AG20443 (cell line): ENCODE data around the gene MRPL32.

Source experiments
- DNase-seq: peaks from one replicate; pipeline ENCODE4 v3.0.0; 2012; ENCODE audit warnings: low spot score, mixed read lengths

The MRPL32 gene

GRCh38 chr7:42964849-42965805, 33.0 kb downstream of the MRPL32 start:
- peak; percentile 13 for DNase-seq

- no peak for DNase-seq
Observed at GRCh38 chr7:42967391-42967790, 35.2 kb downstream of the MRPL32 start.

GRCh38 chr7:42972699-42973500, 40.7 kb downstream of the MRPL32 start:
- DNase-seq: peak; percentile 88

GRCh38 chr7:42976371-42976770, 44.2 kb downstream of the MRPL32 start:
- no peak for DNase-seq

- DNase-seq: no peak
Observed at GRCh38 chr7:42978496-42978895, 46.3 kb downstream of the MRPL32 start.

GRCh38 chr7:42980084-42980483, 47.9 kb downstream of the MRPL32 start:
- no peak for DNase-seq

GRCh38 chr7:42980514-42980913, 48.3 kb downstream of the MRPL32 start:
- DNase-seq: no peak

- no peak for DNase-seq
Observed at GRCh38 chr7:42981601-42982000, 49.4 kb downstream of the MRPL32 start.

- DNase-seq: no peak
Observed at GRCh38 chr7:42982604-42983115, 50.5 kb downstream of the MRPL32 start.

- DNase-seq: no peak
Observed at GRCh38 chr7:42984137-42984536, 52.0 kb downstream of the MRPL32 start.

GRCh38 chr7:42986213-42986612, 54.0 kb downstream of the MRPL32 start:
- DNase-seq: no peak

- no peak for DNase-seq
Observed at GRCh38 chr7:42986781-42987248, 54.6 kb downstream of the MRPL32 start.
